ENCODE data around the gene FSTL4.

The FSTL4 gene

GRCh38 chr5:133474851-133475590, 137.3 kb downstream of the FSTL4 start:
- DNase-seq = no peak

- DNase-seq = no peak
These were observed 139.1 kb downstream of the FSTL4 start for GRCh38 chr5:133473291-133473690.

- no peak for DNase-seq
These were observed 139.5 kb downstream of the FSTL4 start for GRCh38 chr5:133472829-133473228.

- DNase-seq = no peak
These were observed 140.6 kb downstream of the FSTL4 start for GRCh38 chr5:133471699-133472098.

GRCh38 chr5:133470841-133471240, 141.5 kb downstream of the FSTL4 start:
- no peak for DNase-seq

- DNase-seq = no peak
These were observed 142.5 kb downstream of the FSTL4 start for GRCh38 chr5:133469846-133470245.

- DNase-seq = no peak
These were observed 143.1 kb downstream of the FSTL4 start for GRCh38 chr5:133469252-133469651.

- no peak for DNase-seq
These were observed 143.7 kb downstream of the FSTL4 start for GRCh38 chr5:133468596-133468995.

- DNase-seq = no peak
These were observed 144.4 kb downstream of the FSTL4 start for GRCh38 chr5:133467826-133468463.

- peak; percentile 18 for DNase-seq
These were observed 145.0 kb downstream of the FSTL4 start for GRCh38 chr5:133467335-133467779.

GRCh38 chr5:133466556-133467334, 145.6 kb downstream of the FSTL4 start:
- DNase-seq = no peak

- DNase-seq = no peak
These were observed 148.3 kb downstream of the FSTL4 start for GRCh38 chr5:133464013-133464412.

- no peak for DNase-seq
These were observed 150.4 kb downstream of the FSTL4 start for GRCh38 chr5:133461796-133462516.

- DNase-seq = peak; percentile 34
These were observed 152.1 kb downstream of the FSTL4 start for GRCh38 chr5:133460172-133460758.

- no peak for DNase-seq
These were observed 152.7 kb downstream of the FSTL4 start for GRCh38 chr5:133459474-133460160.

GRCh38 chr5:133458435-133458834, 153.9 kb downstream of the FSTL4 start:
- DNase-seq = no peak

- no peak for DNase-seq
These were observed 154.6 kb downstream of the FSTL4 start for GRCh38 chr5:133457439-133458355.

GRCh38 chr5:133456933-133457402, 155.4 kb downstream of the FSTL4 start:
- no peak for DNase-seq

- DNase-seq = no peak
These were observed 156.7 kb downstream of the FSTL4 start for GRCh38 chr5:133455676-133456075.

- no peak for DNase-seq
These were observed 157.9 kb downstream of the FSTL4 start for GRCh38 chr5:133454442-133454841.

GRCh38 chr5:133453831-133454230, 158.5 kb downstream of the FSTL4 start:
- DNase-seq = no peak
